HEK293T (cell line): ENCODE measurements around the gene FBLN1.

Source experiments
- BHLHE40 ChIP-seq: fragments of 450-650 bp; IDR thresholded peaks from 2 replicates; pipeline ENCODE4 v1.6.1; 2016; ENCODE audit warnings: mild to moderate bottlenecking, moderate library complexity, borderline replicate concordance
- ELF4 ChIP-seq: fragments of 450-650 bp; IDR thresholded peaks from 2 replicates; pipeline ENCODE4 v1.6.1; 2017; ENCODE audit warnings: antibody characterized with exemption
- FOXK2 ChIP-seq: fragments of 450-650 bp; IDR thresholded peaks from 2 replicates; pipeline ENCODE4 v1.6.1; 2016; ENCODE audit warnings: mild to moderate bottlenecking
- HDGF ChIP-seq: fragments of 450-650 bp; IDR thresholded peaks from 2 replicates; pipeline ENCODE4 v1.6.1; 2017; ENCODE audit warnings: antibody characterized with exemption, borderline replicate concordance
- PKNOX1 ChIP-seq: fragments of 450-650 bp; IDR thresholded peaks from 2 replicates; pipeline ENCODE4 v1.6.1; 2016
- SP1 ChIP-seq: fragments of 450-650 bp; IDR thresholded peaks from 2 replicates; pipeline ENCODE4 v1.6.1; 2017
- SUZ12 ChIP-seq: fragments of 450-650 bp; IDR thresholded peaks from 2 replicates; pipeline ENCODE4 v1.6.1; 2016; ENCODE audit warnings: mild to moderate bottlenecking
- TARDBP ChIP-seq: fragments of 450-650 bp; IDR thresholded peaks from 2 replicates; pipeline ENCODE4 v1.6.1; 2016
- ZNF384 ChIP-seq: fragments of 450-650 bp; IDR thresholded peaks from 2 replicates; pipeline ENCODE4 v1.6.1; 2016

- no peak for TF ChIP-seq FOXK2
- no peak for TF ChIP-seq ZNF384
- TF ChIP-seq ELF4: no peak
- TF ChIP-seq BHLHE40: no peak
- no peak for TF ChIP-seq SP1
- no peak for TF ChIP-seq TARDBP
- TF ChIP-seq HDGF: no peak
- no peak for TF ChIP-seq PKNOX1
- TF ChIP-seq SUZ12: no peak
Measured at GRCh38 chr22:45546333-45547015, 43.8 kb downstream of the FBLN1 start.
